ENCODE results near the gene EGR4. TPM values are rescaled to one million over a fixed set of nuclear protein-coding genes. Genes with fewer than 3 reads are reported as not detected.

Gene EGR4
- polyA plus RNA-seq, 2 of the 4 experiments (the other 2 are of a cell fraction): 0.03 TPM; not detected in 1

DNA sequence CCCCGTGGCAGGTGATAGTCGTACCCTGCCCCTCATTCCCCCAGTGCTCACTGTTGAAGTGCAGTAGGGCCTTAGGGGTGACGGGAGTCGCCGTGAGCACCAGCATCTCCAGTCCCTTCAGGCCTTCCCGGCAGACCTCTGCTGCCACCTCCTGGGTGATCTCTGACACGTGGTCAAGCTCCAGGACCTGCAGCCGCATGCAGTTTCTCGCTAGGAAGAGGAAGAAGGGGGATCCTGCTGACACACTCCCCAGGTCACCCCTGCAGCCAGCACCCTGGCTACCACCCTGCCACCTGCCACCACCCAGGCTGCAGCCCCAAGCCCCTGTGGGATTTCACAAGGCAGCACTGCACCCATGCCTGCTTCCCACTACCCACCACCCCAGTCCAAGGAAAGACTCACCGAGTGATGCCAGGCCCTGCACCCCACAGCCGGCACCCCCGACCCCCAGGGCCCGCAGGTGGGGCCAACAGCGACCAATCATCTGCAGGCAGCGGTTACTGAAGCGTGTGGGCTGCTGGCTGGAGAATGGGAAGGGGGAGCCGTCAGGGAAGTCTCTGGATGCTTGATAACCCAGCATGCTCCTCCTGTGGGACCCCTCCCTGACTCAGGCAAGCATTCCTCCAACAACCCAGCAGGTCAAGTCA lies 32.9 kb downstream of the EGR4 start (continued):
- TF ChIP-seq HEYL (CRISPR knock-in tag; IDR thresholded peaks at IDR 0.05) (no peak), FOSL2 (IDR thresholded peaks at IDR 0.05) (no peak), FOSL2 (CRISPR knock-in tag; IDR thresholded peaks at IDR 0.05) (no peak), TFCP2L1 (CRISPR knock-in tag; IDR thresholded peaks at IDR 0.05) (no peak), SMC3 (IDR thresholded peaks at IDR 0.05) (peak; percentile 27; the same call in 1 of the 3 replicates), CBX2 (IDR thresholded peaks at IDR 0.05; ENCODE audit: borderline replicate concordance, low read depth) (no peak), HOXB5 (CRISPR knock-in tag; IDR thresholded peaks at IDR 0.05) (no peak), SREBF2 (IDR thresholded peaks at IDR 0.05) (no peak), NFE2L2 (conservative IDR thresholded peaks at IDR 0.05; ENCODE audit: low read length) (no peak), EHMT2 (IDR thresholded peaks at IDR 0.05; ENCODE audit: low read depth) (no peak), FOXS1 (CRISPR knock-in tag; IDR thresholded peaks at IDR 0.05) (no peak), ZC3H11A (IDR thresholded peaks at IDR 0.05) (no peak), EHF (CRISPR knock-in tag; IDR thresholded peaks at IDR 0.05) (no peak)
- TF ChIP-seq, protein P1, sequence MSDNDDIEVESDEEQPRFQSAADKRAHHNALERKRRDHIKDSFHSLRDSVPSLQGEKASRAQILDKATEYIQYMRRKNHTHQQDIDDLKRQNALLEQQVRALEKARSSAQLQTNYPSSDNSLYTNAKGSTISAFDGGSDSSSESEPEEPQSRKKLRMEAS (IDR thresholded peaks at IDR 0.05): peak; percentile 89
- TF ChIP-seq, protein P2, sequence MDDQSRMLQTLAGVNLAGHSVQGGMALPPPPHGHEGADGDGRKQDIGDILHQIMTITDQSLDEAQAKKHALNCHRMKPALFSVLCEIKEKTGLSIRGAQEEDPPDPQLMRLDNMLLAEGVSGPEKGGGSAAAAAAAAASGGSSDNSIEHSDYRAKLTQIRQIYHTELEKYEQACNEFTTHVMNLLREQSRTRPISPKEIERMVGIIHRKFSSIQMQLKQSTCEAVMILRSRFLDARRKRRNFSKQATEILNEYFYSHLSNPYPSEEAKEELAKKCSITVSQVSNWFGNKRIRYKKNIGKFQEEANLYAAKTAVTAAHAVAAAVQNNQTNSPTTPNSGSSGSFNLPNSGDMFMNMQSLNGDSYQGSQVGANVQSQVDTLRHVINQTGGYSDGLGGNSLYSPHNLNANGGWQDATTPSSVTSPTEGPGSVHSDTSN (IDR thresholded peaks at IDR 0.05): no peak

DNA sequence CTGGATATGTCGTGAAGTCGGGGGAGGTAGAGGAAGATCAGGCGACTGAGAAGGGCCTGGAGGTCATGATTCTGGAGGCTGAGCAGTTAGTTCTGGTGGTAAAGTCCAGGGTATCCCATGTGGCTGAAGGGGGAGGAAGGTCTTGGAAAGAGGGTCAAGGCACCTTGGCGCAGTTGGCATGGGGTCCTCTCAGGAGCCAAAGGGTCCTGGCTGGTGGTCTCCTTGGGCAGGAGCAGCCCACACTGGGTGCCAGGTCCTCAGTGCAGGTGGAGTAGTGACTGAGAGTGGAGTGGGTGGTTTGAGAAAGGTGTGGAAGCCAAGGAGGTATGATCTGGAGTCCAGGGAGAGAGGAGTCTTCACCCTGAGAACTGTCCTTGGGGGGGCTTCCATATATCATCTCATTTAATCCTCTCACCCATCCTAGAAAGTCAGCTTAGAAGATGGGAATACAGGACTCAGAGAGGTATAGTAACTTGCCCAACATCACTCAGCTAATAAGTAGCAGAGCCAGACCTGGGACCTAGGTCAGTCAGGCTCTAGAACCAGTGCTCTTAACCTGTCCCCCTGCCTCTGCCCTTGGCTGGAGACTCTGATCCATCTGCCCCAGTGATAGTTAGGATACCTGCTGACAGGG lies 33.5 kb downstream of the EGR4 start:
- DNase-seq (ENCODE audit: low read depth in 1 of 2, low spot score in 1 of 2) (no peak), ATAC-seq (peak; percentile 2 to 26; a peak in 4 of 6 replicates), FAIRE-seq (no peak)
- Histone ChIP-seq H3K9me3 (no peaks in the 10 kb centered on the region), H3K4me1 (no peaks in the 10 kb centered on the region), H3K4me3 (no peak overlapping the region), H3K27ac (no peak overlapping the region), H3K4me2 (no peak overlapping the region)
- CTCF ChIA-PET: interaction anchor here (0.5 to 4.8 kb wide), 16 partner anchors 9 to 367 kb away, joined by 3 to 50 read pairs (median 6); partner anchors contain the start of genes CCT7, EGR4 and NOTO
- TF ChIP-seq, protein P3, sequence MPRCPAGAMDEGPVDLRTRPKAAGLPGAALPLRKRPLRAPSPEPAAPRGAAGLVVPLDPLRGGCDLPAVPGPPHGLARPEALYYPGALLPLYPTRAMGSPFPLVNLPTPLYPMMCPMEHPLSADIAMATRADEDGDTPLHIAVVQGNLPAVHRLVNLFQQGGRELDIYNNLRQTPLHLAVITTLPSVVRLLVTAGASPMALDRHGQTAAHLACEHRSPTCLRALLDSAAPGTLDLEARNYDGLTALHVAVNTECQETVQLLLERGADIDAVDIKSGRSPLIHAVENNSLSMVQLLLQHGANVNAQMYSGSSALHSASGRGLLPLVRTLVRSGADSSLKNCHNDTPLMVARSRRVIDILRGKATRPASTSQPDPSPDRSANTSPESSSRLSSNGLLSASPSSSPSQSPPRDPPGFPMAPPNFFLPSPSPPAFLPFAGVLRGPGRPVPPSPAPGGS (IDR thresholded peaks at IDR 0.05): no peak
- TF ChIP-seq RFX5 (IDR thresholded peaks at IDR 0.05): no peak
- TF ChIP-seq CHD2 (IDR thresholded peaks at IDR 0.05; ENCODE audit: low read length, partially characterized antibody): no peak
- no peak for TF ChIP-seq ZNF302 (CRISPR knock-in tag; IDR thresholded peaks at IDR 0.05)
- TF ChIP-seq, protein P4, sequence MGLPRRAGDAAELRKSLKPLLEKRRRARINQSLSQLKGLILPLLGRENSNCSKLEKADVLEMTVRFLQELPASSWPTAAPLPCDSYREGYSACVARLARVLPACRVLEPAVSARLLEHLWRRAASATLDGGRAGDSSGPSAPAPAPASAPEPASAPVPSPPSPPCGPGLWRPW (IDR thresholded peaks at IDR 0.05): no peak
- TF ChIP-seq TFCP2L1 (CRISPR knock-in tag; IDR thresholded peaks at IDR 0.05): no peak
- TF ChIP-seq TP53 (CRISPR knock-in tag; IDR thresholded peaks at IDR 0.05): no peak
- TF ChIP-seq POLR2A (IDR thresholded peaks at IDR 0.05; ENCODE audit: low read length): no peak
- TF ChIP-seq JUN (IDR thresholded peaks at IDR 0.05): no peak
- no peak for TF ChIP-seq FOSL2 (IDR thresholded peaks at IDR 0.05)
- TF ChIP-seq FOSL2 (CRISPR knock-in tag; IDR thresholded peaks at IDR 0.05): no peak
- WGBS (ENCODE audit: missing lambda C conversion rate): 96% methylated on average over 4 of the region's 4 CpGs
- POLR2A ChIA-PET: interaction anchor here (1.7 kb wide), 1 partner anchor 26 kb away, joined by 5 read pairs; the partner anchor contains the start of gene CCT7

DNA sequence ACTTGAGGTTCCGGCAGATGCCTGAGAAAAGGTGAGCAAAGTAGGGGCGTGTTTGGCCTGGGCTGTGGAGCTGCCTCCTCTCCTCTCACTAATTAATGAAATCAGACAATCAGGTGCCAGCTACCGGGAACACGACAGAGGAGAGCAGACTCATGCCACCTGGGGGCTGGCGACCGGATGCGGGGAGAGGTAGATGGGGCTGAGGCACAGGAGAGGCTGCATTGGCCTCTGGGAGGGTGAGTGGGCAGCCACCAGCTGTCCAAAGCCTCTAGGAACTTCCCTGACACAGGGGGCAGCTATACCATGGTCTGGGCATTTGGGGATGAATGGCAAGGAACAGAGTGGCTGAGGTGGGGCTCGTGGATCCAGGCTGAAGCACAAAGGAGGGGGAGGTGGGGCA lies 34.1 kb downstream of the EGR4 start:
- ChIA-PET POLR2A (interaction anchor here (1.7 kb wide), 1 partner anchor 25 kb away, joined by 5 read pairs; the partner anchor contains the start of gene CCT7), CTCF (interaction anchor here (0.6 to 4.8 kb wide), 14 partner anchors 9 to 366 kb away, joined by 3 to 50 read pairs (median 6); partner anchors contain the start of genes CCT7, EGR4 and NOTO)
- no peaks in the 10 kb centered on the region for H3K4me1 ChIP-seq

More for the DNA sequence above, 34.1 kb downstream of the EGR4 start:
- Histone ChIP-seq H3K27ac (no peak overlapping the region), H3K4me2 (no peak overlapping the region), H3K9me3 (no peaks in the 10 kb centered on the region), H3K4me3 (no peak overlapping the region)
- DNase-seq (ENCODE audit: low read depth in 1 of 2, low spot score in 1 of 2) (no peak), FAIRE-seq (no peak), ATAC-seq (no peak)
- no peak for TF ChIP-seq ZFP36 (IDR thresholded peaks at IDR 0.05; ENCODE audit: borderline replicate concordance, partially characterized antibody)
- TF ChIP-seq ZNF302 (CRISPR knock-in tag; IDR thresholded peaks at IDR 0.05): no peak
- TF ChIP-seq, protein P1 (IDR thresholded peaks at IDR 0.05): no peak
- TF ChIP-seq EHF (CRISPR knock-in tag; IDR thresholded peaks at IDR 0.05): no peak
- TF ChIP-seq HOXB5 (CRISPR knock-in tag; IDR thresholded peaks at IDR 0.05): no peak
- no peak for TF ChIP-seq BHLHE40 (IDR thresholded peaks at IDR 0.05; ENCODE audit: low read depth, low read length)
- no peak for TF ChIP-seq KDM1A (IDR thresholded peaks at IDR 0.05; ENCODE audit: low read depth)
- TF ChIP-seq FOXS1 (CRISPR knock-in tag; IDR thresholded peaks at IDR 0.05): no peak
- TF ChIP-seq CHD4 (IDR thresholded peaks at IDR 0.05; ENCODE audit: borderline replicate concordance): no peak
- TF ChIP-seq SMC3 (IDR thresholded peaks at IDR 0.05): no peak
- TF ChIP-seq, protein P2 (IDR thresholded peaks at IDR 0.05): no peak
- no peak for TF ChIP-seq EP300 (IDR thresholded peaks at IDR 0.05)
- TF ChIP-seq, protein P4 (IDR thresholded peaks at IDR 0.05): no peak
- TF ChIP-seq MAFK (IDR thresholded peaks at IDR 0.05; ENCODE audit: partially characterized antibody): no peak
- TF ChIP-seq HOXB13 (CRISPR knock-in tag; IDR thresholded peaks at IDR 0.05; ENCODE audit: low read depth): no peak
- no peak for TF ChIP-seq JUNB (IDR thresholded peaks at IDR 0.05)
- no peak for TF ChIP-seq CHD2 (IDR thresholded peaks at IDR 0.05; ENCODE audit: low read length, partially characterized antibody)
- 89% methylated on average over 8 of the region's 8 CpGs for WGBS (ENCODE audit: missing lambda C conversion rate)
